ENCODE results near the gene MRTFA.
A peak's percentile ranks its signal among the peaks of the same experiment; 100 is the strongest.

- TF ChIP-seq, protein P1, sequence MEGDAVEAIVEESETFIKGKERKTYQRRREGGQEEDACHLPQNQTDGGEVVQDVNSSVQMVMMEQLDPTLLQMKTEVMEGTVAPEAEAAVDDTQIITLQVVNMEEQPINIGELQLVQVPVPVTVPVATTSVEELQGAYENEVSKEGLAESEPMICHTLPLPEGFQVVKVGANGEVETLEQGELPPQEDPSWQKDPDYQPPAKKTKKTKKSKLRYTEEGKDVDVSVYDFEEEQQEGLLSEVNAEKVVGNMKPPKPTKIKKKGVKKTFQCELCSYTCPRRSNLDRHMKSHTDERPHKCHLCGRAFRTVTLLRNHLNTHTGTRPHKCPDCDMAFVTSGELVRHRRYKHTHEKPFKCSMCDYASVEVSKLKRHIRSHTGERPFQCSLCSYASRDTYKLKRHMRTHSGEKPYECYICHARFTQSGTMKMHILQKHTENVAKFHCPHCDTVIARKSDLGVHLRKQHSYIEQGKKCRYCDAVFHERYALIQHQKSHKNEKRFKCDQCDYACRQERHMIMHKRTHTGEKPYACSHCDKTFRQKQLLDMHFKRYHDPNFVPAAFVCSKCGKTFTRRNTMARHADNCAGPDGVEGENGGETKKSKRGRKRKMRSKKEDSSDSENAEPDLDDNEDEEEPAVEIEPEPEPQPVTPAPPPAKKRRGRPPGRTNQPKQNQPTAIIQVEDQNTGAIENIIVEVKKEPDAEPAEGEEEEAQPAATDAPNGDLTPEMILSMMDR (IDR thresholded peaks at IDR 0.05 in 2 of 3, conservative IDR thresholded peaks at IDR 0.05 in 1 of 3; ENCODE audit: borderline replicate concordance in 1 of 3, insufficient read depth in 1 of 3, low read depth in 2 of 3, low read length in 2 of 3) = no peak
- TF ChIP-seq POLR2AphosphoS5 (IDR thresholded peaks at IDR 0.05; ENCODE audit: low read depth, low read length) (peak; percentile 28; the same call in 1 of the 2 replicates), EZH2 (IDR thresholded peaks at IDR 0.05) (no peak), POLR2A (IDR thresholded peaks at IDR 0.05; ENCODE audit: borderline replicate concordance, extremely low read depth, insufficient read depth, insufficient read length) (no peak), SRF (IDR thresholded peaks at IDR 0.05; ENCODE audit: low read depth) (peak; percentile 72), MAX (IDR thresholded peaks at IDR 0.05) (peak; percentile 62)
- TF ChIP-seq, protein P2, sequence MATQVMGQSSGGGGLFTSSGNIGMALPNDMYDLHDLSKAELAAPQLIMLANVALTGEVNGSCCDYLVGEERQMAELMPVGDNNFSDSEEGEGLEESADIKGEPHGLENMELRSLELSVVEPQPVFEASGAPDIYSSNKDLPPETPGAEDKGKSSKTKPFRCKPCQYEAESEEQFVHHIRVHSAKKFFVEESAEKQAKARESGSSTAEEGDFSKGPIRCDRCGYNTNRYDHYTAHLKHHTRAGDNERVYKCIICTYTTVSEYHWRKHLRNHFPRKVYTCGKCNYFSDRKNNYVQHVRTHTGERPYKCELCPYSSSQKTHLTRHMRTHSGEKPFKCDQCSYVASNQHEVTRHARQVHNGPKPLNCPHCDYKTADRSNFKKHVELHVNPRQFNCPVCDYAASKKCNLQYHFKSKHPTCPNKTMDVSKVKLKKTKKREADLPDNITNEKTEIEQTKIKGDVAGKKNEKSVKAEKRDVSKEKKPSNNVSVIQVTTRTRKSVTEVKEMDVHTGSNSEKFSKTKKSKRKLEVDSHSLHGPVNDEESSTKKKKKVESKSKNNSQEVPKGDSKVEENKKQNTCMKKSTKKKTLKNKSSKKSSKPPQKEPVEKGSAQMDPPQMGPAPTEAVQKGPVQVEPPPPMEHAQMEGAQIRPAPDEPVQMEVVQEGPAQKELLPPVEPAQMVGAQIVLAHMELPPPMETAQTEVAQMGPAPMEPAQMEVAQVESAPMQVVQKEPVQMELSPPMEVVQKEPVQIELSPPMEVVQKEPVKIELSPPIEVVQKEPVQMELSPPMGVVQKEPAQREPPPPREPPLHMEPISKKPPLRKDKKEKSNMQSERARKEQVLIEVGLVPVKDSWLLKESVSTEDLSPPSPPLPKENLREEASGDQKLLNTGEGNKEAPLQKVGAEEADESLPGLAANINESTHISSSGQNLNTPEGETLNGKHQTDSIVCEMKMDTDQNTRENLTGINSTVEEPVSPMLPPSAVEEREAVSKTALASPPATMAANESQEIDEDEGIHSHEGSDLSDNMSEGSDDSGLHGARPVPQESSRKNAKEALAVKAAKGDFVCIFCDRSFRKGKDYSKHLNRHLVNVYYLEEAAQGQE (IDR thresholded peaks at IDR 0.05; ENCODE audit: low read depth) = no peak
Observed at GRCh38 chr22:40499209-40499623, 137.3 kb downstream of the MRTFA start.
